Trophoblast cell (in vitro differentiated cells and primary cell): Measurements from ENCODE around the gene MIB2.

Experiments
- DNase-seq, 2 donors: peaks; one replicate each; pipeline ENCODE4 v3.0.0-alpha.2; 2016
- H2AFZ ChIP-seq: 2 replicates; pipeline ENCODE4 v1.6.1; 2013; ENCODE audit warnings: low read length, moderate library complexity, mild to moderate bottlenecking; ENCODE audit not compliant: insufficient read depth, poor library complexity
- H2AK5ac ChIP-seq: 2 replicates; pipeline ENCODE4 v1.6.1; 2013; ENCODE audit warnings: mild to moderate bottlenecking, low read length
- H2BK120ac ChIP-seq: 2 replicates; pipeline ENCODE4 v1.6.1; 2013; ENCODE audit warnings: low read length, mild to moderate bottlenecking, moderate library complexity; ENCODE audit not compliant: insufficient read depth, poor library complexity
- H2BK12ac ChIP-seq: 2 replicates; pipeline ENCODE4 v1.6.1; 2013; ENCODE audit warnings: mild to moderate bottlenecking, low read length, moderate library complexity
- H2BK5ac ChIP-seq: 2 replicates; pipeline ENCODE4 v1.6.1; 2013; ENCODE audit warnings: low read length, low read depth, moderate library complexity, mild to moderate bottlenecking; ENCODE audit not compliant: poor library complexity
- H3K14ac ChIP-seq: 2 replicates; pipeline ENCODE4 v1.6.1; 2013; ENCODE audit warnings: mild to moderate bottlenecking, low read length
- H3K18ac ChIP-seq: 2 replicates; pipeline ENCODE4 v1.6.1; 2013; ENCODE audit warnings: mild to moderate bottlenecking, low read length
- H3K23ac ChIP-seq: 2 replicates; pipeline ENCODE4 v1.6.1; 2013; ENCODE audit warnings: low read length
- H3K27ac ChIP-seq: 2 replicates; pipeline ENCODE4 v1.5.1; 2013; ENCODE audit warnings: low read depth, mild to moderate bottlenecking, inconsistent platforms, low read length, moderate library complexity
- H3K27me3 ChIP-seq: 2 replicates; pipeline ENCODE4 v1.6.1; 2013; ENCODE audit warnings: inconsistent platforms, mild to moderate bottlenecking, low read length, moderate library complexity; ENCODE audit not compliant: insufficient read depth
- H3K36me3 ChIP-seq, 2 experiments: 1 replicate in 1 of 2; 2 replicates in 1 of 2; pipeline ENCODE4 v1.6.1; 2013; ENCODE audit warnings: low read length in 2 of 2, mild to moderate bottlenecking in 2 of 2, moderate library complexity in 1 of 2; ENCODE audit not compliant: insufficient read depth in 2 of 2, control insufficient read depth in 1 of 2
- H3K4ac ChIP-seq: 2 replicates; pipeline ENCODE4 v1.6.1; 2013; ENCODE audit warnings: low read depth, mild to moderate bottlenecking, low read length, moderate library complexity
- H3K4me1 ChIP-seq, 2 experiments: 1 replicate in 1 of 2; 2 replicates in 1 of 2; pipeline ENCODE4 v1.6.1; 2013; ENCODE audit warnings: low read length in 2 of 2, mild to moderate bottlenecking in 2 of 2, moderate library complexity in 1 of 2; ENCODE audit not compliant: insufficient read depth in 2 of 2, control insufficient read depth in 1 of 2
- H3K4me2 ChIP-seq: 2 replicates; pipeline ENCODE4 v1.6.1; 2013; ENCODE audit warnings: inconsistent platforms, mild to moderate bottlenecking, low read length, moderate library complexity
- H3K4me3 ChIP-seq: 2 replicates; pipeline ENCODE4 v1.5.1; 2013; ENCODE audit warnings: mild to moderate bottlenecking, low read depth, low read length, inconsistent platforms
- H3K79me1 ChIP-seq: one replicate; pipeline ENCODE4 v1.6.1; 2013; ENCODE audit warnings: low read length
- H3K79me2 ChIP-seq: 2 replicates; pipeline ENCODE4 v1.6.1; 2013; ENCODE audit warnings: low read length, mild to moderate bottlenecking; ENCODE audit not compliant: control insufficient read depth, insufficient read depth, poor library complexity
- H3K9ac ChIP-seq: 2 replicates; pipeline ENCODE4 v1.6.1; 2013; ENCODE audit warnings: mild to moderate bottlenecking, low read length
- H3K9me3 ChIP-seq: 2 replicates; pipeline ENCODE4 v1.6.1; 2013; ENCODE audit warnings: low read depth, mild to moderate bottlenecking, control low read depth, inconsistent platforms, low read length; ENCODE audit not compliant: insufficient read depth
- H4K12ac ChIP-seq: 2 replicates; pipeline ENCODE4 v1.6.1; 2013; ENCODE audit warnings: low read depth, mild to moderate bottlenecking, low read length, moderate library complexity
- H4K8ac ChIP-seq: 2 replicates; pipeline ENCODE4 v1.6.1; 2013; ENCODE audit warnings: low read depth, mild to moderate bottlenecking, low read length, moderate library complexity
- H4K91ac ChIP-seq: one replicate; pipeline ENCODE4 v1.6.1; 2013; ENCODE audit warnings: low read depth, mild to moderate bottlenecking, low read length, moderate library complexity
- WGBS: extraction: QIAGEN DNeasy Blood & Tissue Kit; methylation state at CpG from one replicate; pipeline ENCODE4 v1.1.7; 2013; ENCODE audit warnings: missing lambda C conversion rate; ENCODE audit not compliant: insufficient read length, insufficient coverage; ENCODE audit errors: extremely low coverage; 5-methylcytosine and 5-hydroxymethylcytosine counted together

MIB2 gene

GRCh38 chr1:1669468-1670440 is 54.5 kb downstream of the MIB2 start:
- Histone ChIP-seq H3K4me2 (no peak overlapping the region), H3K18ac (no peak overlapping the region), H3K79me2 (no peaks in the 10 kb centered on the region), H2AFZ (no peak overlapping the region), H3K36me3 (peaks cover 55 to 58% of the 10 kb centered on the region in 2 experiments), H3K4me3 (peak overlapping the region; percentile 47), H3K9me3 (peaks cover 6% of the 10 kb centered on the region), H3K27me3 (no peaks in the 10 kb centered on the region), H2BK12ac (no peak overlapping the region), H3K4me1 (no peaks in the 10 kb centered on the region), H4K8ac (no peak overlapping the region), H3K23ac (no peak overlapping the region), H3K4ac (no peak overlapping the region), H3K14ac (no peak overlapping the region), H4K12ac (no peak overlapping the region), H4K91ac (no peak overlapping the region), H2AK5ac (no peak overlapping the region), H3K9ac (no peak overlapping the region), H3K27ac (no peak overlapping the region), H3K79me1 (no peaks in the 10 kb centered on the region), H2BK5ac (no peak overlapping the region), H2BK120ac (no peak overlapping the region)
- DNase-seq, result no peak
- WGBS, result no CpG with 5 or more reads among the region's 43 CpGs

GRCh38 chr1:1670866-1671265 is 55.6 kb downstream of the MIB2 start:
- Histone ChIP-seq H3K14ac (no peak overlapping the region), H3K27ac (no peak overlapping the region), H3K4me1 (no peaks in the 10 kb centered on the region), H3K79me1 (no peaks in the 10 kb centered on the region), H3K9ac (no peak overlapping the region), H2AK5ac (no peak overlapping the region), H3K36me3 (peaks cover 46 to 51% of the 10 kb centered on the region in 2 experiments), H3K4me2 (no peak overlapping the region), H2BK5ac (no peak overlapping the region), H2BK12ac (no peak overlapping the region), H4K91ac (no peak overlapping the region), H4K12ac (no peak overlapping the region), H4K8ac (no peak overlapping the region), H3K23ac (no peak overlapping the region), H2BK120ac (no peak overlapping the region), H3K27me3 (no peaks in the 10 kb centered on the region), H3K9me3 (peaks cover 2% of the 10 kb centered on the region), H3K79me2 (no peaks in the 10 kb centered on the region), H3K4me3 (no peak overlapping the region), H3K18ac (no peak overlapping the region), H2AFZ (no peak overlapping the region), H3K4ac (no peak overlapping the region)
- DNase-seq, result no peak
- WGBS, result no CpG with 5 or more reads among the region's 24 CpGs

- Histone ChIP-seq H3K4me1 (no peaks in the 10 kb centered on the region), H2AFZ (no peak overlapping the region), H3K27ac (no peak overlapping the region), H3K18ac (no peak overlapping the region), H3K23ac (no peak overlapping the region), H4K12ac (no peak overlapping the region), H4K91ac (no peak overlapping the region), H3K4me3 (no peak overlapping the region), H3K9me3 (peaks cover 2% of the 10 kb centered on the region), H2AK5ac (no peak overlapping the region), H3K14ac (no peak overlapping the region), H3K36me3 (peaks cover 39 to 44% of the 10 kb centered on the region in 2 experiments), H2BK120ac (no peak overlapping the region), H3K9ac (no peak overlapping the region), H3K79me2 (no peaks in the 10 kb centered on the region), H3K79me1 (no peaks in the 10 kb centered on the region), H2BK12ac (no peak overlapping the region), H2BK5ac (no peak overlapping the region), H3K4ac (no peak overlapping the region), H4K8ac (peak overlapping the region; percentile 12), H3K27me3 (no peaks in the 10 kb centered on the region), H3K4me2 (no peak overlapping the region)
- WGBS, result no CpG with 5 or more reads among the region's 27 CpGs
- DNase-seq, result no peak
Observed at GRCh38 chr1:1671365-1672119, 56.2 kb downstream of the MIB2 start.

- no peak overlapping the region for H3K4me3 ChIP-seq
- no peak overlapping the region for H4K8ac ChIP-seq
- H2BK120ac ChIP-seq, result no peak overlapping the region
- no peak overlapping the region for H2BK5ac ChIP-seq
- H4K91ac ChIP-seq, result no peak overlapping the region
- no peak overlapping the region for H3K23ac ChIP-seq
- H3K27me3 ChIP-seq, result no peaks in the 10 kb centered on the region
- no peak overlapping the region for H2AFZ ChIP-seq
- H3K4me1 ChIP-seq, result no peaks in the 10 kb centered on the region
- no CpG with 5 or more reads among the region's 25 CpGs for WGBS
- H3K9me3 ChIP-seq, result peaks cover 2% of the 10 kb centered on the region
- no peaks in the 10 kb centered on the region for H3K79me1 ChIP-seq
- peaks cover 38 to 42% of the 10 kb centered on the region in 2 experiments for H3K36me3 ChIP-seq
- no peak overlapping the region for H3K18ac ChIP-seq
- no peaks in the 10 kb centered on the region for H3K79me2 ChIP-seq
- H2BK12ac ChIP-seq, result peak overlapping the region; percentile 31
- no peak overlapping the region for H3K14ac ChIP-seq
- no peak overlapping the region for H3K27ac ChIP-seq
- no peak overlapping the region for H3K4ac ChIP-seq
- no peak for DNase-seq
- no peak overlapping the region for H3K4me2 ChIP-seq
- peak overlapping the region; percentile 29 for H2AK5ac ChIP-seq
- H3K9ac ChIP-seq, result no peak overlapping the region
- peak overlapping the region; percentile 30 for H4K12ac ChIP-seq
Observed at GRCh38 chr1:1672181-1672965, 57.1 kb downstream of the MIB2 start.
